ENCODE measurements around the gene MUSK. TPM values are rescaled to one million over a fixed set of nuclear protein-coding genes. Genes with fewer than 3 reads are reported as not detected.
A peak's percentile ranks its signal among the peaks of the same experiment; 100 is the strongest.

The MUSK gene
- total RNA-seq, 1 donor from 2014 or later: not detected

GRCh38 chr9:110830495-110830894 is 161.9 kb downstream of the MUSK start:
- no peak overlapping the region for H3K4me3 Mint-ChIP-seq
- H3K9me3 Mint-ChIP-seq: peaks cover 4% of the 10 kb centered on the region
- no peaks in the 10 kb centered on the region for H3K27me3 Mint-ChIP-seq
- H3K36me3 Mint-ChIP-seq: no peaks in the 10 kb centered on the region
- no peak for DNase-seq (ENCODE audit: extremely low spot score, unreplicated experiment)
- no peak overlapping the region for H3K27ac Mint-ChIP-seq
- no peak for TF ChIP-seq CTCF (conservative IDR thresholded peaks at IDR 0.05)
- peaks cover 7% of the 10 kb centered on the region for H3K4me1 Mint-ChIP-seq (ENCODE audit: unreplicated experiment)

GRCh38 chr9:110832926-110833325 is 164.3 kb downstream of the MUSK start:
- Mint-ChIP-seq H3K27me3 (no peaks in the 10 kb centered on the region), H3K27ac (no peak overlapping the region), H3K36me3 (no peaks in the 10 kb centered on the region), H3K4me3 (no peak overlapping the region), H3K9me3 (peaks cover 12% of the 10 kb centered on the region), H3K4me1 (ENCODE audit: unreplicated experiment) (peaks cover 11% of the 10 kb centered on the region)
- no peak for DNase-seq (ENCODE audit: extremely low spot score, unreplicated experiment)
- TF ChIP-seq CTCF (conservative IDR thresholded peaks at IDR 0.05): no peak

GRCh38 chr9:110835404-110835803 is 166.8 kb downstream of the MUSK start:
- Mint-ChIP-seq H3K4me3 (peak overlapping the region; percentile 6), H3K27ac (no peak overlapping the region), H3K27me3 (no peaks in the 10 kb centered on the region), H3K9me3 (peaks cover 12% of the 10 kb centered on the region), H3K36me3 (no peaks in the 10 kb centered on the region), H3K4me1 (ENCODE audit: unreplicated experiment) (peaks cover 5% of the 10 kb centered on the region)
- no peak for TF ChIP-seq CTCF (conservative IDR thresholded peaks at IDR 0.05)
- no peak for DNase-seq (ENCODE audit: extremely low spot score, unreplicated experiment)

GRCh38 chr9:110835859-110836271 is 167.3 kb downstream of the MUSK start:
- peak overlapping the region; percentile 6 for H3K4me3 Mint-ChIP-seq
- H3K4me1 Mint-ChIP-seq (ENCODE audit: unreplicated experiment): peaks cover 5% of the 10 kb centered on the region
- peaks cover 12% of the 10 kb centered on the region for H3K9me3 Mint-ChIP-seq
- no peak overlapping the region for H3K27ac Mint-ChIP-seq
- TF ChIP-seq CTCF (conservative IDR thresholded peaks at IDR 0.05): no peak
- no peaks in the 10 kb centered on the region for H3K36me3 Mint-ChIP-seq
- no peaks in the 10 kb centered on the region for H3K27me3 Mint-ChIP-seq
- DNase-seq (ENCODE audit: extremely low spot score, unreplicated experiment): no peak

GRCh38 chr9:110837401-110838005 is 168.9 kb downstream of the MUSK start:
- Mint-ChIP-seq H3K27me3 (no peaks in the 10 kb centered on the region), H3K4me3 (no peak overlapping the region), H3K4me1 (ENCODE audit: unreplicated experiment) (peaks cover 5% of the 10 kb centered on the region), H3K36me3 (no peaks in the 10 kb centered on the region), H3K27ac (no peak overlapping the region), H3K9me3 (peaks cover 12% of the 10 kb centered on the region)
- TF ChIP-seq CTCF (conservative IDR thresholded peaks at IDR 0.05): no peak
- DNase-seq (ENCODE audit: extremely low spot score, unreplicated experiment): no peak

All from type B pancreatic cell (in vitro differentiated cells).